Brain microvascular endothelial cell (primary cell): ENCODE data around the gene SEMA6B.

Experiments
- DNase-seq: peaks from one replicate; pipeline ENCODE4 v3.0.0-alpha.2; 2020
- H3K27ac ChIP-seq: fragments of 250-450 bp; sonication (Bioruptor Pico); 2 replicates; pipeline ENCODE4 v1.5.1; 2020; ENCODE audit warnings: mild to moderate bottlenecking, moderate library complexity
- H3K27me3 ChIP-seq: fragments of 250-450 bp; sonication (Bioruptor Pico); replicated peaks from 2 replicates; pipeline ENCODE4 v1.5.1; 2020; ENCODE audit warnings: mild to moderate bottlenecking
- H3K36me3 ChIP-seq: fragments of 250-450 bp; sonication (Bioruptor Pico); replicated peaks from 2 replicates; pipeline ENCODE4 v1.5.1; 2020; ENCODE audit warnings: mild to moderate bottlenecking
- H3K4me3 ChIP-seq: 2 replicates; pipeline ENCODE4 v1.5.1; 2011; ENCODE audit warnings: low read depth, mild to moderate bottlenecking, control low read depth, low read length, moderate library complexity
- CTCF ChIP-seq: IDR thresholded peaks from 2 replicates; pipeline ENCODE4 v1.5.1; 2011; ENCODE audit warnings: low read depth, mild to moderate bottlenecking, moderate library complexity, low read length, control low read depth, inconsistent platforms; ENCODE audit errors: missing control alignments
- in situ Hi-C: cut with HindIII; loops from 2 replicates; pipeline ENCODE4 v1.10.0; 2017; ENCODE audit warnings: low sequenced_read_pairs, low pct_ligation_motif_present

SEMA6B gene

DNA sequence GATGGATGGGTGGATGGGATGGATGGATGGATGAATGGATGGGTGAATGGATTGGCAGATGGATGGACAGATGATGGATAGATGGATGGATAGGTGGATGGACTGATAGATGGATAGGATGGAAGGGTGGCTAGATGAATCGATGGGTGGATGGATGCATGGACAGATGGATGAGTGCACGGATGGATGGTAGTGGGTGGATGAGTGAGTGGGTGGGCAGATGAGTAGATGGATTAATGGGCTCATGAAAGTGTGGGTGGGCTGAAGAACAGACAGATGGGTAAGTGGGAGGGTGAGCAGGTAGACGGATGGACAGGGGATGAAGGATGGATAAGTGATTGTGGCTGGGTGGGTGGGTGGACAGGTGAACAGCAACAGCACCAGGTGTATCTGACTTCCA is 5.7 kb downstream of the SEMA6B start:
- Histone ChIP-seq H3K27me3 (no peaks in the 10 kb centered on the region), H3K4me3 (no peak overlapping the region), H3K27ac (no peak overlapping the region), H3K36me3 (no peaks in the 10 kb centered on the region)
- in situ Hi-C loops: no loop called here
- no peak for DNase-seq
- no peak for TF ChIP-seq CTCF

- in situ Hi-C loops: no loop called here
- DNase-seq: no peak
- no peaks in the 10 kb centered on the region for H3K36me3 ChIP-seq
- H3K27me3 ChIP-seq: no peaks in the 10 kb centered on the region
- TF ChIP-seq CTCF: no peak
- no peak overlapping the region for H3K4me3 ChIP-seq
- no peak overlapping the region for H3K27ac ChIP-seq
Measured at GRCh38 chr19:4553092-4553695, 6.3 kb downstream of the SEMA6B start.

- no peak for TF ChIP-seq CTCF
- Histone ChIP-seq H3K4me3 (no peak overlapping the region), H3K36me3 (no peaks in the 10 kb centered on the region), H3K27me3 (no peaks in the 10 kb centered on the region), H3K27ac (no peak overlapping the region)
- DNase-seq: no peak
- in situ Hi-C loops: no loop called here
Measured at GRCh38 chr19:4552525-4552819, 7.0 kb downstream of the SEMA6B start.

GRCh38 chr19:4550479-4551050 is 8.9 kb downstream of the SEMA6B start:
- H3K27ac ChIP-seq: no peak overlapping the region
- H3K36me3 ChIP-seq: no peaks in the 10 kb centered on the region
- no peak for TF ChIP-seq CTCF
- in situ Hi-C loops: no loop called here
- H3K4me3 ChIP-seq: no peak overlapping the region
- DNase-seq: no peak
- no peaks in the 10 kb centered on the region for H3K27me3 ChIP-seq

DNA sequence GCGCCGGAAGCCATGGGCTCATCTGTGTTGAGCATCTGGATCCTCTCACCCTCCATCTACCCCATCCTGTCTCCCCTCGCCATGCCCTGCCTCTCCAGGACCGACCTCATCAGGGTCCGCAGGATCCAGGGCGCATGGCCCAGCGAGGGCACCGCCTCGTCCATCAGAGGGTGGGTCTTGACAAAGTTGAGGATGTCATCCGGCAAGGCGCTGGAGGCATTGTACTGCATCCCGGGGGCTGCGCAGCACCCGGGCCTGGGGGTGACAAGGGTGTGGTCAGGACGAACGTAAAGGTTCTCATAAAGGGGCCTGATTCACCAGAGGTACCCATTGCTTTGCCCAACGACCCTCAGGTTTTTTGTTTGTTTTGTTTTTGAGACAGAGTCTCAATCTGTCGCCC is 9.5 kb downstream of the SEMA6B start:
- Histone ChIP-seq H3K4me3 (no peak overlapping the region), H3K36me3 (no peaks in the 10 kb centered on the region), H3K27ac (no peak overlapping the region), H3K27me3 (no peaks in the 10 kb centered on the region)
- no peak for TF ChIP-seq CTCF
- in situ Hi-C loops: no loop called here
- DNase-seq: no peak

- no peak overlapping the region for H3K4me3 ChIP-seq
- no peak for DNase-seq
- in situ Hi-C loops: no loop called here
- H3K36me3 ChIP-seq: no peaks in the 10 kb centered on the region
- no peak overlapping the region for H3K27ac ChIP-seq
- no peak for TF ChIP-seq CTCF
- no peaks in the 10 kb centered on the region for H3K27me3 ChIP-seq
Measured at GRCh38 chr19:4548238-4548584, 11.3 kb downstream of the SEMA6B start.
